Activated B cell treated with CpG ODN at 0.5 μM for 24 hours (primary cell): ENCODE measurements around the gene USB1. TPM values are rescaled to one million over a fixed set of nuclear protein-coding genes. Genes with fewer than 3 reads are reported as not detected.

Experiments used
- ATAC-seq: fragments of 200-7000 bp; cut with Tn5 transposase; one replicate; pipeline ENCODE4 v1.10.0; 2021; ENCODE audit warnings: low read depth, mild to moderate bottlenecking, moderate library complexity
- CTCF ChIA-PET: fragments of 350-600 bp; sonication (Branson Sonifier 250); formaldehyde crosslinking; loops from one replicate; lab custom pipeline; 2021; ENCODE audit warnings: antibody characterized with exemption; lab: Charles Lee
- POLR2A ChIA-PET: fragments of 350-600 bp; sonication (Branson Sonifier 250); formaldehyde crosslinking; loops from one replicate; lab custom pipeline; 2021; ENCODE audit warnings: antibody characterized with exemption; lab: Charles Lee
- DNase-seq: peaks from one replicate; pipeline ENCODE4 v3.0.0; 2022
- H3K27ac Mint-ChIP-seq: one replicate; pipeline ENCODE4 v1.8.0; 2020; ENCODE audit warnings: mixed read lengths
- H3K27me3 Mint-ChIP-seq: one replicate; pipeline ENCODE4 v1.8.0; 2021; ENCODE audit warnings: mixed read lengths
- H3K36me3 Mint-ChIP-seq: one replicate; pipeline ENCODE4 v1.8.0; 2021; ENCODE audit warnings: low read depth, mixed read lengths
- H3K4me1 Mint-ChIP-seq: one replicate; pipeline ENCODE4 v1.8.0; 2021; ENCODE audit warnings: mixed read lengths
- H3K4me3 Mint-ChIP-seq: one replicate; pipeline ENCODE4 v1.8.0; 2020; ENCODE audit warnings: mild to moderate bottlenecking, mixed read lengths
- H3K9me3 Mint-ChIP-seq: one replicate; pipeline ENCODE4 v1.8.0; 2020; ENCODE audit warnings: mixed read lengths
- intact Hi-C: fragments of 100-400 bp; cut with micrococcal nuclease; formaldehyde crosslinking; loops from one replicate; pipeline ENCODE4 v1.15.1; 2024
- total RNA-seq: library from RNA; stranded (reverse); gene quantifications from 2 replicates; pipeline ENCODE4 v1.2.3, GENCODE V29; 2022
- TF ChIP-seq, protein P1 (sequence below): fragments of 200-600 bp; IDR thresholded peaks from one replicate; pipeline ENCODE4 v1.8.0; 2022; ENCODE audit warnings: antibody characterized with exemption, mild to moderate bottlenecking

USB1 gene
- total RNA-seq, 1 donor from 2014 or later: 40.7 TPM

DNA sequence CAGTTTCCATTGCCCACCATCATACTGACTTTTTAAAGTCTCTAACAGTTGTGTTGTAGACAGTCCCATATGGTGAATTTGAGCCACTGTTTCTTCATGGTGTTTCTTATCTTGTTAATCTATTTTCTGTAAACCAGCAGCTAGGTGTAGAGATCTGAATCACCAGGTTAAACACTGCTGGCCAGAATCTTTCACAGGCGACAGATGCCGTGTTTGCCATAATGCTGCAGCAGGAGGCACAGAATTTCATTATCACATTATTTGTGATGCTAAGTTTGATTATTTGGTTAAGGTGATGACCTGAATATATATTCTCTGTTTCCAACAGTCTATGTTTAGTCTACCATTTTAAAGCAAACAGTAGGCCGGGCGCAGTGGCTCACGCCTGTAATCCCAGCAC lies 18.8 kb upstream of the USB1 start:
- intact Hi-C loops: loop anchor here (5.0 kb wide), 1 partner anchor 1790 kb away; the partner anchor contains the start of gene GNAO1
- H3K27ac Mint-ChIP-seq: no peak overlapping the region
- TF ChIP-seq, protein P1, sequence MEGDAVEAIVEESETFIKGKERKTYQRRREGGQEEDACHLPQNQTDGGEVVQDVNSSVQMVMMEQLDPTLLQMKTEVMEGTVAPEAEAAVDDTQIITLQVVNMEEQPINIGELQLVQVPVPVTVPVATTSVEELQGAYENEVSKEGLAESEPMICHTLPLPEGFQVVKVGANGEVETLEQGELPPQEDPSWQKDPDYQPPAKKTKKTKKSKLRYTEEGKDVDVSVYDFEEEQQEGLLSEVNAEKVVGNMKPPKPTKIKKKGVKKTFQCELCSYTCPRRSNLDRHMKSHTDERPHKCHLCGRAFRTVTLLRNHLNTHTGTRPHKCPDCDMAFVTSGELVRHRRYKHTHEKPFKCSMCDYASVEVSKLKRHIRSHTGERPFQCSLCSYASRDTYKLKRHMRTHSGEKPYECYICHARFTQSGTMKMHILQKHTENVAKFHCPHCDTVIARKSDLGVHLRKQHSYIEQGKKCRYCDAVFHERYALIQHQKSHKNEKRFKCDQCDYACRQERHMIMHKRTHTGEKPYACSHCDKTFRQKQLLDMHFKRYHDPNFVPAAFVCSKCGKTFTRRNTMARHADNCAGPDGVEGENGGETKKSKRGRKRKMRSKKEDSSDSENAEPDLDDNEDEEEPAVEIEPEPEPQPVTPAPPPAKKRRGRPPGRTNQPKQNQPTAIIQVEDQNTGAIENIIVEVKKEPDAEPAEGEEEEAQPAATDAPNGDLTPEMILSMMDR: no peak
- H3K4me3 Mint-ChIP-seq: no peak overlapping the region
- no peak for ATAC-seq
- H3K36me3 Mint-ChIP-seq: no peaks in the 10 kb centered on the region
- H3K9me3 Mint-ChIP-seq: no peaks in the 10 kb centered on the region
- CTCF ChIA-PET: no interaction called here
- POLR2A ChIA-PET: no interaction called here
- no peak for DNase-seq
- H3K4me1 Mint-ChIP-seq: peaks cover 14% of the 10 kb centered on the region
- peaks cover 9% of the 10 kb centered on the region for H3K27me3 Mint-ChIP-seq

DNA sequence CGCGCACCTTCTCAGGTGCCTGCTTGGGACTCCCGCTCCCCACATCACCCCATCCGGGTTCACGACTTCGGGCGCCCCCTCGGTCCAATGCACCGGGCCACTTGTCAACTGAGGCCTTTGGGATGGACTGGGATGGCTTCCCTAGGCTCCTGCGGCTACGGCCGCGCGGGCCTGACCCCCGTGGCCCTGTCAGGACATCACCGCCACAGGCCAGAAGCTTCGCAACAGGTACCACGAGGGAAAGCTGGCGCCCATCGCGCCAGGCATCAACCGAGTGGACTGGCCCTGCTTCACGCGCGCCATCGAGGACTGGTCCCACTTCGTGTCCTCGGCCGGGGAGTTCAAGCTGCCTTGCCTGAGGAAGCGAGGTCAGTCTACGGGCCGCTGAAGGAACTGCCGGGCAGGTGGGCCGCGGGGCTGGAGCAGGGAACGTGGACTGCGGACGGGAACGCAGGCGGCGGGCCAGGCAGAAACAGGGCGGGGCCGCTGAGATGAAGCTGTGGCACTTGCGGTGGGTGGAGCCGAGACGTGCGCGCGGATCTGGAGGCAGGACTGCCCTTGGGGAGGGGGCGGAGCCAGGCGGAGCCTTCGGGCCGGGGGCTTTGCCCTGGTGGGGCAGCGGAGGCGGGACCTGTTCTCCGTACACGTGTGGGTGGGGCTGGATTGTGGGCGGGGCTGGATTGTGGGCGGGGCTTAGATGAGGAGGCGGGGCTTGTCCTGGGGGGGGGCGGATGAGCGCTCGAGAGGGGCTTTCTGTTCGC lies 16.6 kb upstream of the USB1 start:
- no peak overlapping the region for H3K27ac Mint-ChIP-seq
- H3K36me3 Mint-ChIP-seq: no peaks in the 10 kb centered on the region
- H3K27me3 Mint-ChIP-seq: peaks cover 4% of the 10 kb centered on the region
- ChIA-PET CTCF (no interaction called here), POLR2A (interaction anchor here (1.0 to 1.2 kb wide), 2 partner anchors 16 to 145 kb away, joined by 5 to 12 read pairs; partner anchors contain the start of genes CFAP20, USB1 and ZNF319)
- H3K4me1 Mint-ChIP-seq: peaks cover 14% of the 10 kb centered on the region
- peak overlapping the region; percentile 91 for H3K4me3 Mint-ChIP-seq
- ATAC-seq: peak; percentile 99
- TF ChIP-seq, protein P1: no peak
- no peaks in the 10 kb centered on the region for H3K9me3 Mint-ChIP-seq
- intact Hi-C loops: loop anchor here (1.0 to 5.0 kb wide), 5 partner anchors 11 to 1792 kb away; partner anchors contain the start of genes CFAP20, GNAO1, KATNB1 and ZNF319
- peak; percentile 82 for DNase-seq

DNA sequence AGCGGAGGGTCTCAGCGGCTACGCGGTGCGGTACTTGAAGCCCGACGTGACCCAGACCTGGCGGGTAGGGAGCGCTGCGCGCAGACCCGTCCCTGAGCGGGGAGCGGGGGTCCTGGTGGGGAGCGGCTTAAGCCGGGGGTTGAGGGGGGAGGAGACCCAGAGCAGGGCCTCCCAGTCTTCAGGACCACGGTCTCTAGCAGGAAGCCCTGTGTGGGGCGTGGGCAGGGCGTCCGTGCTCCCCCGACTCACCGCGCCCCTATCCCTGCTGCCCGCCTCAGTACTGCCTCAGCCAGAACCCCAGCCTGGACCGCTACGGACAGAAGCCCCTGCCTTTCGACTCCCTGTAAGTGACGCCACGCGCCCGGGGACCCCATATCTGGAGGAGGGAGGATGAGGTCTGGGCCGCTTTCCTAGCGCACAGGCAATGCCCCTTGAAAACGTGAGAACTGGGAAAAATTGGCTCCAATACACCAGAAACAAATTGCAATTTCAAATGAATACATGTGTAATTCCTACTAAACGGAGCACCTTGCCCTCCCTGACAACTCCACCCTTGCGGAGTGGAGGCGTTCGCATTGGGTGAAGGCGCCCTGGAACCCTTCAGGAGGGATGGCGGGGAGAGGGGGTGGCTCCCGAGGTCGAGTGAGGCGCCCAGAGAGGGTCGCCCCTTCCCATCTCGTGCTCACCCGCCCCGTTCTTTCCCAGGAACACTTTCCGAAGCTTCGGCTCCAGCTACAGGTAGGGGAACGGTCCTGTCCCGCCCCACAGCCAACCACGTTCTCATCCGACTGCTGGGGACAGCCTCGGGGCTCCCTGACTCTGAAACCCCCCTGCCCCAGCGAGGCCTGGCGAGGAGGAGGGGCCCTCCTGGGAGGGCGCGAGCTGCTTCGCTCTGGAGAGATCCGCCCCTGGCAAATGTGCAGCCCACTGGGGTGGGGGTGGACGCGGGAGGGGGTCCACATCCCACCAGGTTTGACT lies 15.7 kb upstream of the USB1 start:
- POLR2A ChIA-PET: interaction anchor here (1.0 to 1.2 kb wide), 2 partner anchors 15 to 144 kb away, joined by 5 to 12 read pairs; partner anchors contain the start of genes CFAP20, USB1 and ZNF319

DNA sequence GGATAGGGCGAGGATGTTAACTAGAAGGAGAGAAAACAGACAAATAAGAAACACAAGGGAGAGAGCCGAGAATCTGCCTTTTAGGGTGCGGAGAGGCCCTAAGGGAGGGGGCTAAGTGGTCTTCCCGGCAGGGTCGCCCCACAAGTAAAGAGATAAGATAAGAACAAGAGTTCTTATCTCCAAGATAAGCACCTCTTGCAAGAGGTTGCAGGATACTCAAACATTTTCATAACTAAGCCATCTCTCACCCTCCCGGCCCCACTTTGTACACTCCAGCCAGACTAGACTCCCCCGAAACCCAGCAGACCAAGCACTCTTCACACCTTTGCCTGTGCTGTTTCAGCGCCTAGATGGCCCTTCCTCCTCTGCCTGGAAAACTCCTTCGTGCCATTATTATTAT lies 15.0 kb upstream of the USB1 start:
- ChIA-PET CTCF (no interaction called here), POLR2A (no interaction called here)
- Mint-ChIP-seq H3K27me3 (peaks cover 4% of the 10 kb centered on the region), H3K4me3 (peak overlapping the region; percentile 91), H3K4me1 (peaks cover 14% of the 10 kb centered on the region), H3K9me3 (no peaks in the 10 kb centered on the region), H3K27ac (no peak overlapping the region), H3K36me3 (no peaks in the 10 kb centered on the region)
- DNase-seq (no peak), ATAC-seq (no peak)
- intact Hi-C loops: no loop called here
- TF ChIP-seq, protein P1: no peak

More for the DNA sequence above, 15.7 kb upstream of the USB1 start:
- CTCF ChIA-PET: no interaction called here
- no peak for DNase-seq
- H3K4me1 Mint-ChIP-seq: peaks cover 14% of the 10 kb centered on the region
- H3K27me3 Mint-ChIP-seq: peaks cover 4% of the 10 kb centered on the region
- TF ChIP-seq, protein P1: no peak
- no peak overlapping the region for H3K27ac Mint-ChIP-seq
- no peaks in the 10 kb centered on the region for H3K36me3 Mint-ChIP-seq
- peak overlapping the region; percentile 91 for H3K4me3 Mint-ChIP-seq
- intact Hi-C loops: loop anchor here (1.0 kb wide), 3 partner anchors 10 to 144 kb away; partner anchors contain the start of genes CFAP20 and ZNF319
- ATAC-seq: peak; percentile 50
- no peaks in the 10 kb centered on the region for H3K9me3 Mint-ChIP-seq
